Fibroblast of lung (primary cell): ENCODE results near the gene INVS. TPM values are rescaled to one million over a fixed set of nuclear protein-coding genes. Genes with fewer than 3 reads are reported as not detected.
"Not testable (repeated sequence)": the region's sequence is repeated elsewhere in the genome, so short reads cannot be mapped to it uniquely, and the experiment has no call there.

Source experiments
- DNase-seq, 2 donors: peaks; one replicate each; pipeline versions ENCODE4 v3.0.0 to v3.0.0-alpha.2; 2010; ENCODE audit warnings: low read depth in 2 of 2
- H2AFZ ChIP-seq: 2 replicates; pipeline ENCODE4 v1.5.1; 2012; ENCODE audit warnings: low read length, control low read depth, inconsistent platforms
- H3K27ac ChIP-seq: 2 replicates; pipeline ENCODE4 v1.5.1; 2011; ENCODE audit warnings: low read length, control low read depth; ENCODE audit not compliant: insufficient read depth
- H3K27me3 ChIP-seq: 2 replicates; pipeline ENCODE4 v1.5.1; 2011; ENCODE audit warnings: mild to moderate bottlenecking, low read length; ENCODE audit not compliant: control insufficient read depth, insufficient read depth
- H3K36me3 ChIP-seq: 2 replicates; pipeline ENCODE4 v1.5.1; 2011; ENCODE audit warnings: low read length; ENCODE audit not compliant: control insufficient read depth, insufficient read depth
- H3K4me1 ChIP-seq: 2 replicates; pipeline ENCODE4 v1.5.1; 2011; ENCODE audit warnings: low read length; ENCODE audit not compliant: control insufficient read depth, insufficient read depth; ENCODE audit errors: extremely low read depth
- H3K4me2 ChIP-seq: 2 replicates; pipeline ENCODE4 v1.5.1; 2011; ENCODE audit warnings: low read length, control low read depth; ENCODE audit not compliant: insufficient read depth; ENCODE audit errors: extremely low read depth
- H3K4me3 ChIP-seq, 4 experiments: fragments of 200-600 bp in 1 of 4; sonication (generic) in 1 of 4; replicated peaks in 1 of 4; 2 replicates each; pipeline ENCODE4 v1.5.1; 2011 to 2016; ENCODE audit warnings: low read length in 4 of 4, low read depth in 3 of 4, mild to moderate bottlenecking in 3 of 4, control low read depth in 2 of 4, inconsistent platforms in 1 of 4, mixed read lengths in 1 of 4; ENCODE audit not compliant: insufficient read depth in 1 of 4; ENCODE audit errors: control extremely low read depth in 1 of 4
- H3K79me2 ChIP-seq: 2 replicates; pipeline ENCODE4 v1.5.1; 2012; ENCODE audit warnings: mild to moderate bottlenecking, low read length, inconsistent platforms; ENCODE audit not compliant: control insufficient read depth, insufficient read depth
- H3K9ac ChIP-seq: 2 replicates; pipeline ENCODE4 v1.5.1; 2011; ENCODE audit warnings: mild to moderate bottlenecking, low read length, control low read depth; ENCODE audit not compliant: insufficient read depth
- H3K9me3 ChIP-seq: 2 replicates; pipeline ENCODE4 v1.5.1; 2012; ENCODE audit warnings: low read depth, low read length; ENCODE audit not compliant: control insufficient read depth, insufficient read depth
- H4K20me1 ChIP-seq: 2 replicates; pipeline ENCODE4 v1.5.1; 2011; ENCODE audit warnings: low read length; ENCODE audit not compliant: control insufficient read depth, insufficient read depth; ENCODE audit errors: extremely low read depth
- EZH2 ChIP-seq: IDR thresholded peaks from 2 replicates; pipeline ENCODE4 v1.5.1; 2012; ENCODE audit warnings: low read length, control low read depth, mild to moderate bottlenecking; ENCODE audit errors: missing control alignments
- polyA plus RNA-seq, 2 donors: library from polyadenylated mRNA; depleted of rRNA in 1 of 2; stranded (reverse) in 1 of 2; unstranded in 1 of 2; fragments of >200 nt; gene quantifications; 2 replicates each; pipeline ENCODE4 v1.2.1, GENCODE V29; 2011 to 2012; ENCODE audit warnings: missing spikeins in 1 of 2
- total RNA-seq: library from RNA; depleted of rRNA; stranded (reverse); fragments of >200 nt; gene quantifications from 2 replicates; pipeline ENCODE4 v1.2.1, GENCODE V29; 2014
- TF ChIP-seq, protein P1 (sequence below), 2 donors: IDR thresholded peaks in 1 of 2; conservative IDR thresholded peaks in 1 of 2; 1 replicate in 1 of 2; 2 replicates in 1 of 2; pipeline ENCODE4 v1.5.1; 2011 to 2012; ENCODE audit warnings: low read length in 2 of 2, control low read depth in 1 of 2, inconsistent platforms in 1 of 2, low read depth in 1 of 2, mild to moderate bottlenecking in 1 of 2

INVS gene
- total and polyA plus RNA-seq, 2 donors (not counting 1 experiment from before 2014, with no cell fraction given) = 13.1 to 45.4 TPM

GRCh38 chr9:100134731-100135130 is 35.7 kb downstream of the INVS start:
- no peak overlapping the region for H3K4me2 ChIP-seq
- peaks cover 2% of the 10 kb centered on the region for H3K36me3 ChIP-seq
- no peak for DNase-seq
- no peaks in the 10 kb centered on the region for H3K79me2 ChIP-seq
- H3K9me3 ChIP-seq = no peaks in the 10 kb centered on the region
- H4K20me1 ChIP-seq = no peaks in the 10 kb centered on the region
- no peaks in the 10 kb centered on the region for H3K27me3 ChIP-seq
- H3K4me3 ChIP-seq = no peak overlapping the region
- TF ChIP-seq EZH2 = no peak
- TF ChIP-seq, protein P1, sequence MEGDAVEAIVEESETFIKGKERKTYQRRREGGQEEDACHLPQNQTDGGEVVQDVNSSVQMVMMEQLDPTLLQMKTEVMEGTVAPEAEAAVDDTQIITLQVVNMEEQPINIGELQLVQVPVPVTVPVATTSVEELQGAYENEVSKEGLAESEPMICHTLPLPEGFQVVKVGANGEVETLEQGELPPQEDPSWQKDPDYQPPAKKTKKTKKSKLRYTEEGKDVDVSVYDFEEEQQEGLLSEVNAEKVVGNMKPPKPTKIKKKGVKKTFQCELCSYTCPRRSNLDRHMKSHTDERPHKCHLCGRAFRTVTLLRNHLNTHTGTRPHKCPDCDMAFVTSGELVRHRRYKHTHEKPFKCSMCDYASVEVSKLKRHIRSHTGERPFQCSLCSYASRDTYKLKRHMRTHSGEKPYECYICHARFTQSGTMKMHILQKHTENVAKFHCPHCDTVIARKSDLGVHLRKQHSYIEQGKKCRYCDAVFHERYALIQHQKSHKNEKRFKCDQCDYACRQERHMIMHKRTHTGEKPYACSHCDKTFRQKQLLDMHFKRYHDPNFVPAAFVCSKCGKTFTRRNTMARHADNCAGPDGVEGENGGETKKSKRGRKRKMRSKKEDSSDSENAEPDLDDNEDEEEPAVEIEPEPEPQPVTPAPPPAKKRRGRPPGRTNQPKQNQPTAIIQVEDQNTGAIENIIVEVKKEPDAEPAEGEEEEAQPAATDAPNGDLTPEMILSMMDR (conservative IDR thresholded peaks at IDR 0.05 in 1 of 2, IDR thresholded peaks at IDR 0.05 in 1 of 2; ENCODE audit: low read depth in 1 of 2, low read length in 2 of 2) = no peak
- no peak overlapping the region for H3K9ac ChIP-seq
- H2AFZ ChIP-seq = no peak overlapping the region
- no peak overlapping the region for H3K27ac ChIP-seq
- H3K4me1 ChIP-seq = no peaks in the 10 kb centered on the region

GRCh38 chr9:100136799-100137198 is 37.8 kb downstream of the INVS start:
- not testable (repeated sequence) for H3K79me2 ChIP-seq, H4K20me1 ChIP-seq, H3K27ac ChIP-seq, H3K9ac ChIP-seq, H3K9me3 ChIP-seq, H2AFZ ChIP-seq, H3K4me3 ChIP-seq, H3K36me3 ChIP-seq, H3K4me2 ChIP-seq, DNase-seq, H3K27me3 ChIP-seq, H3K4me1 ChIP-seq
- TF ChIP-seq, protein P1 (conservative IDR thresholded peaks at IDR 0.05 in 1 of 2, IDR thresholded peaks at IDR 0.05 in 1 of 2; ENCODE audit: low read depth in 1 of 2, low read length in 2 of 2) = peak in 1 of 2 donors; percentile 8

DNA sequence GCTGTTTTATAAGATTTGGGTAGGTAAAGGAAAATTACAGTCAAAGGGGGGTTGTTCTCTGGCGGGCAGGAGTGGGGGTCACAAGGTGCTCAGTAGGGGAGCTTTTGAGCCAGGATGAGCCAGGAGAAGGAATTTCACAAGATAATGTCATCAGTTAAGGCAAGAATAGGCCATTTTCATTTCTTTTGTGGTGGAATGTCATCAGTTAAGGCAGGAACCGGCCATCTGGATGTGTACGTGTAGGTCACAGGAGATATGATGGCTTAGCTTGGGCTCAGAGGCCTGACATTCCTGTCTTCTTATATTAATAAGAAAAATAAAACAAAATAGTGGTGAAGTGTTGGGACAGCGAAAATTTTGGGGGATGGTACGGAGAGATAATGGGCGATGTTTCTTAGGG is 41.3 kb downstream of the INVS start:
- H3K27ac ChIP-seq, H3K79me2 ChIP-seq, H4K20me1 ChIP-seq, H3K27me3 ChIP-seq, H3K4me2 ChIP-seq, H3K4me1 ChIP-seq, H3K9ac ChIP-seq, H2AFZ ChIP-seq, H3K4me3 ChIP-seq, H3K36me3 ChIP-seq, DNase-seq, H3K9me3 ChIP-seq: not testable (repeated sequence)

- H3K36me3 ChIP-seq, H3K9ac ChIP-seq, H3K79me2 ChIP-seq, H4K20me1 ChIP-seq, H3K4me3 ChIP-seq, H3K4me2 ChIP-seq, H3K9me3 ChIP-seq, H3K27ac ChIP-seq, DNase-seq, H2AFZ ChIP-seq, H3K4me1 ChIP-seq, H3K27me3 ChIP-seq: not testable (repeated sequence)
Observed at GRCh38 chr9:100141862-100142261, 42.8 kb downstream of the INVS start.

- H3K9ac ChIP-seq, H3K4me2 ChIP-seq, H3K4me1 ChIP-seq, H2AFZ ChIP-seq, H3K27ac ChIP-seq, DNase-seq, H3K79me2 ChIP-seq, H4K20me1 ChIP-seq, H3K36me3 ChIP-seq, H3K4me3 ChIP-seq, H3K9me3 ChIP-seq, H3K27me3 ChIP-seq: not testable (repeated sequence)
Observed at GRCh38 chr9:100145167-100145934, 46.3 kb downstream of the INVS start.
